ENCODE data around the gene ARL6IP5. TPM values are rescaled to one million over a fixed set of nuclear protein-coding genes. Genes with fewer than 3 reads are reported as not detected.

Gene ARL6IP5
- total RNA-seq, 4 donors from 2014 or later = 113 to 153 (median 133) TPM

GRCh38 chr3:69096299-69096698, 11.6 kb downstream of the ARL6IP5 start:
- H3K36me3 ChIP-seq = peaks cover 0 to 6% (median 0%) of the 10 kb centered on the region in 3 donors
- DNase-seq (ENCODE audit: low spot score in 2 of 2) = no peak
- H3K4me3 ChIP-seq = no peak overlapping the region
- no peaks in the 10 kb centered on the region for H3K27me3 ChIP-seq
- H3K27ac ChIP-seq = peak overlapping the region in 3 of 4 donors; percentile 60 to 97 (median 76)
- TF ChIP-seq EP300 (IDR thresholded peaks at IDR 0.05) (no peak), POLR2A (IDR thresholded peaks at IDR 0.05) (no peak)
- TF ChIP-seq, protein P1, sequence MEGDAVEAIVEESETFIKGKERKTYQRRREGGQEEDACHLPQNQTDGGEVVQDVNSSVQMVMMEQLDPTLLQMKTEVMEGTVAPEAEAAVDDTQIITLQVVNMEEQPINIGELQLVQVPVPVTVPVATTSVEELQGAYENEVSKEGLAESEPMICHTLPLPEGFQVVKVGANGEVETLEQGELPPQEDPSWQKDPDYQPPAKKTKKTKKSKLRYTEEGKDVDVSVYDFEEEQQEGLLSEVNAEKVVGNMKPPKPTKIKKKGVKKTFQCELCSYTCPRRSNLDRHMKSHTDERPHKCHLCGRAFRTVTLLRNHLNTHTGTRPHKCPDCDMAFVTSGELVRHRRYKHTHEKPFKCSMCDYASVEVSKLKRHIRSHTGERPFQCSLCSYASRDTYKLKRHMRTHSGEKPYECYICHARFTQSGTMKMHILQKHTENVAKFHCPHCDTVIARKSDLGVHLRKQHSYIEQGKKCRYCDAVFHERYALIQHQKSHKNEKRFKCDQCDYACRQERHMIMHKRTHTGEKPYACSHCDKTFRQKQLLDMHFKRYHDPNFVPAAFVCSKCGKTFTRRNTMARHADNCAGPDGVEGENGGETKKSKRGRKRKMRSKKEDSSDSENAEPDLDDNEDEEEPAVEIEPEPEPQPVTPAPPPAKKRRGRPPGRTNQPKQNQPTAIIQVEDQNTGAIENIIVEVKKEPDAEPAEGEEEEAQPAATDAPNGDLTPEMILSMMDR (IDR thresholded peaks at IDR 0.05) = no peak
- 67 to 79% methylated on average over 5 of the region's 5 CpGs for WGBS, 2 donors
- H3K4me1 ChIP-seq = peaks cover 0 to 78% (median 62%) of the 10 kb centered on the region in 4 donors
- H3K9me3 ChIP-seq = no peaks in the 10 kb centered on the region

DNA sequence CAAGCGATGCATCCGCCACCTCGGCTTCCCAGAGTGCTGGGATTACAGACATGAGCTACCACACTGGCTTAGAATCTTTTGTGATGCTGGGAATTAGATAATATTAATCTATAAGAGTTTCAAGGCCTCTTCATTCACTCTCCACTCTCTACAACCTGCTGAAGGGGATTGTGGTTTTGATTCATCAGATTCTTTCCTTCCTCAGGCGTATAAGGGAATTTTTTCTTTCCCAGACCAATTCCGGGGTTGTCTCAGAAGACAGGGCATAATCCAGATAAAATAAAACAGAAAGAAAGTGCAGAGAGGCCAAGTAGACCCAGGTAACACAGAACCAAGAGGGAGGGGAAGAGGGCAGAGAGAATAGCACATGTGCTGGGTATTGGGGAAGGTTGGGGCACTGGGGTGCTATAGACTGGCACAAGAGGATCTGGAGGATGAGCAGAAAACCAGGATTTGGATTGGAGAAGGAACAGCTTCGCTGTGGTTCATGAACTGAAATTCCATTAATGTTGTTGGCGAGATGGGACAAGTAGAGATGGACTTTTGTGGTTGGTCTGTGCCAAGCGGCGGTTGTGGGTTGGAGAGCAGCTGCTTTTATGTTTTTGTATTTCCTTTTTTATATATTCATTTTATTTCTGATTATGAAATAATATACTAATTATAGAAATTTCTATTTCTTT, 12.8 kb downstream of the ARL6IP5 start:
- H3K4me1 ChIP-seq = peaks cover 0 to 65% (median 50%) of the 10 kb centered on the region in 4 donors
- DNase-seq (ENCODE audit: low spot score in 2 of 2) = no peak
- no peaks in the 10 kb centered on the region for H3K27me3 ChIP-seq
- 86 to 93% methylated on average over 9 of the region's 9 CpGs for WGBS, 2 donors
- no peaks in the 10 kb centered on the region for H3K9me3 ChIP-seq
- no peak for TF ChIP-seq POLR2A (IDR thresholded peaks at IDR 0.05)
- TF ChIP-seq, protein P1 (IDR thresholded peaks at IDR 0.05) = no peak
- no peak for TF ChIP-seq EP300 (IDR thresholded peaks at IDR 0.05)
- H3K27ac ChIP-seq = peak overlapping the region in 2 of 4 donors; percentile 10 to 66
- no peak overlapping the region for H3K4me3 ChIP-seq
- peaks cover 0 to 19% (median 2%) of the 10 kb centered on the region in 3 donors for H3K36me3 ChIP-seq

GRCh38 chr3:69099576-69099975, 14.8 kb downstream of the ARL6IP5 start:
- H3K9me3 ChIP-seq = no peaks in the 10 kb centered on the region
- no peak overlapping the region for H3K4me3 ChIP-seq
- H3K27ac ChIP-seq = no peak overlapping the region
- peaks cover 0 to 45% (median 30%) of the 10 kb centered on the region in 4 donors for H3K4me1 ChIP-seq
- no peaks in the 10 kb centered on the region for H3K27me3 ChIP-seq
- peaks cover 0 to 39% (median 10%) of the 10 kb centered on the region in 3 donors for H3K36me3 ChIP-seq
- TF ChIP-seq, protein P1 (IDR thresholded peaks at IDR 0.05) = no peak
- TF ChIP-seq EP300 (IDR thresholded peaks at IDR 0.05) (no peak), POLR2A (IDR thresholded peaks at IDR 0.05) (no peak)
- DNase-seq (ENCODE audit: low spot score in 2 of 2) = no peak
- WGBS, 2 donors = 51 to 60% methylated on average over 4 of the region's 4 CpGs

DNA sequence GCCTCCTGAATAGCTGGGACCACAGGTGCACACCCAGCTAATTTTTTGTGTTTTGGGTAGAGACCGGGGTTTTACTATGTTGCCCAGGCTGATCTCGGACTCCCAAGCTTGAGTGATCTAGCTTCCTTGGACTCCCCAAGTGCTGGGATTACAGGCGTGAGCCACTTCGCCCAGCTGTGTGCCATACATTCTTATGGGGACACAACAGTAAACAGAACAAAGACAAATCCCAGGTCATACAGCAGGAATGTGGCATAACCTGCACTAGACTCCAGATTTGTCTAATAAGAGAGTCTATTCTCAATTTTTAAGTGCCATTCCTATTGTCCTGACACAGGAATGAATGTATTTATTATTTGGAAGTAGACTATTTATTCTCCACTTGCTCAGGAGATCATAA, 17.6 kb downstream of the ARL6IP5 start:
- TF ChIP-seq POLR2A (IDR thresholded peaks at IDR 0.05) = no peak
- no peak for TF ChIP-seq EP300 (IDR thresholded peaks at IDR 0.05)
- TF ChIP-seq, protein P1 (IDR thresholded peaks at IDR 0.05) = no peak
- Histone ChIP-seq H3K4me3 (no peak overlapping the region), H3K36me3 (peaks cover 0 to 43% (median 10%) of the 10 kb centered on the region in 3 donors), H3K27me3 (no peaks in the 10 kb centered on the region), H3K9me3 (no peaks in the 10 kb centered on the region), H3K4me1 (peaks cover 3 to 31% (median 14%) of the 10 kb centered on the region in 4 donors), H3K27ac (no peak overlapping the region)
- 80 to 96% methylated on average over 4 of the region's 4 CpGs for WGBS, 2 donors
- no peak for DNase-seq (ENCODE audit: low spot score in 2 of 2)

DNA sequence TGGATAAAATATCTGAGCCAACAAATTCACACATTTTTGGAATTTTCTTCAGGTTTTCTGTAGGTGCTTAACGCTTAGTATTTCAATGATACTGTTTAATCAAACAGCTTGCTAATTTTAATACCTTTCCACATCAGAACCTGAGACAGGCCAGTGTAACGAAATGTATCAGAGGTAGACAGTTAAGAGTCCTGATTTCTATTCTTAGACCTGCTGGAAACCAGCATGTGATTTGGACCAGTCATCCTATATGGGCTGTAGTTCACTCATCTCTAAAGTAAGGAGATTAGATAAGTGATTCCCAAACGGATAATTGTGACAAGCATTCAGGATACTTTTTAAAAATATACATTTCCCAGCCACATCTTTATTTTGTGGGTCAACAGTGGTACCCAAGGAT, 18.4 kb downstream of the ARL6IP5 start:
- Histone ChIP-seq H3K9me3 (no peaks in the 10 kb centered on the region), H3K4me3 (no peak overlapping the region), H3K27me3 (no peaks in the 10 kb centered on the region), H3K4me1 (peaks cover 0 to 29% (median 10%) of the 10 kb centered on the region in 4 donors), H3K27ac (no peak overlapping the region), H3K36me3 (peaks cover 0 to 43% (median 10%) of the 10 kb centered on the region in 3 donors)
- WGBS, 2 donors = 88 to 93% methylated on average over 3 of the region's 3 CpGs
- DNase-seq (ENCODE audit: low spot score in 2 of 2) = no peak
- TF ChIP-seq POLR2A (IDR thresholded peaks at IDR 0.05) = no peak
- TF ChIP-seq EP300 (IDR thresholded peaks at IDR 0.05) = no peak
- TF ChIP-seq, protein P1 (IDR thresholded peaks at IDR 0.05) = no peak

All from tibial nerve (tissue), 4 donors.